Caki2 (cell line): ENCODE data around the gene KRTAP2-2. TPM values are rescaled to one million over a fixed set of nuclear protein-coding genes. Genes with fewer than 3 reads are reported as not detected.
"Not testable (repeated sequence)": the region's sequence is repeated elsewhere in the genome, so short reads cannot be mapped to it uniquely, and the experiment has no call there.

Source experiments
- DNase-seq: peaks from one replicate; pipeline ENCODE4 v3.0.0-alpha.2; 2015; ENCODE audit warnings: low read depth
- in situ Hi-C: cut with HindIII; loops from 2 replicates; pipeline ENCODE4 v1.10.0; 2016; ENCODE audit warnings: low sequenced_read_pairs, low pct_unique_long_range_greater_than_20kb, mixed read lengths
- total RNA-seq: library from RNA; depleted of rRNA; stranded (reverse); fragments of >200 nt; shearing (Covaris generic); gene quantifications from 2 replicates; pipeline ENCODE4 v1.2.3, GENCODE V29; 2014; ENCODE audit warnings: low replicate concordance

The KRTAP2-2 gene
- total RNA-seq, 1 experiment from 2014 or later, result not detected

DNA sequence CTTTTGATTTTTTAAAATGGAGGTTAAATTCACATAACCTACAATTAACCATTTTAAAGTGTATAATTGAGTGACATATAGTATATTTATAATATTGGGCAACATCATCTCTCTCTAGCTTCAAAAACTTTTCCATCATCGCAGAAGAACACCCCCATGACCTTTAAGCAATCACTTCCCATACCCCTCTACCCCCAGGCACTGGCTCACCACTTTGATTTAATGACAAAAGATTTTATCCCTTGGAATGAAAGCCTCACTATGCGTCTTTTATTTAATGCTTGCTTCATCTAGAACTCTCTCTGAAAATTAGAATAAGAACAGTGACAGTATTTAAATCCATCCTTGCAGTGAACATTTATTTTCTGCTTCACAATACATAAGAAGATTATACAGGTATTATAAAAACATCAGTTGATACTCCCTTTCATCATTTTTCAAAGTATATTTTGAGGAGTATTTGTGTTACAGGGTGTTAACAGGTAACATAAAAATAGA lies 17.1 kb downstream of the KRTAP2-2 start:
- in situ Hi-C loops, result no loop called here
- DNase-seq, result no peak

DNA sequence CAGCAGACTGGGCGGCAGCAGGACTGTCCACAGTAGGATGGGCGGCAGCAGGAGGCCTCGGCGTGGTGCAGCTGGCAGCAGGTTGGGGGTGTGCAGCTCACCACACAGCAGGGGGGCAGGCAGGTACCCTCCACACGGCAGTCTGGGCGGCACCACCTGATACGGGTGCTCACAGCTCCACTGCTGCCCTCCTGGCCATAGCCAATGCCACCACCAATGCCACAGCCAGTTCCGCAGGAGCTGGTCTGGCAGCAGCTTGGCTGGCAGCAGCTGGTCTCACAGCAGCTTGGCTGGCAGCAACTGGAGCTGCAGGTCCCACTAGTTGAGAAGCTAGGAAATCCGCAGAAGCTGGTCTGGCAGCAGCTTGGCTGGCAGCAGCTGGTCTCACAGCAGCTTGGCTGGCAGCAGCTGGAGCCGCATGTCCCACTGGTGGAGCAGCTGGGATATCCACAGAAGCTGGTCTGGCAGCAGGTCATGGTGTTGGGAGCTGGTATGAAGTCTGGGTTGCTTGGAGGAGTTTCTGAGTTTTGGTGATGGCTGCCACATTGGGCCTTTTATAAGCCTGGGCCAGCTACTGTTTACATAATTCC lies 20.6 kb downstream of the KRTAP2-2 start, which contains the start of gene KRTAP1-3:
TSS of gene KRTAP1-3 (minus strand) at position 529 of the 590 bp plus-strand sequence. CDS start at position 476, 53 bp downstream.
- DNase-seq, in situ Hi-C loops: not testable (repeated sequence)

DNA sequence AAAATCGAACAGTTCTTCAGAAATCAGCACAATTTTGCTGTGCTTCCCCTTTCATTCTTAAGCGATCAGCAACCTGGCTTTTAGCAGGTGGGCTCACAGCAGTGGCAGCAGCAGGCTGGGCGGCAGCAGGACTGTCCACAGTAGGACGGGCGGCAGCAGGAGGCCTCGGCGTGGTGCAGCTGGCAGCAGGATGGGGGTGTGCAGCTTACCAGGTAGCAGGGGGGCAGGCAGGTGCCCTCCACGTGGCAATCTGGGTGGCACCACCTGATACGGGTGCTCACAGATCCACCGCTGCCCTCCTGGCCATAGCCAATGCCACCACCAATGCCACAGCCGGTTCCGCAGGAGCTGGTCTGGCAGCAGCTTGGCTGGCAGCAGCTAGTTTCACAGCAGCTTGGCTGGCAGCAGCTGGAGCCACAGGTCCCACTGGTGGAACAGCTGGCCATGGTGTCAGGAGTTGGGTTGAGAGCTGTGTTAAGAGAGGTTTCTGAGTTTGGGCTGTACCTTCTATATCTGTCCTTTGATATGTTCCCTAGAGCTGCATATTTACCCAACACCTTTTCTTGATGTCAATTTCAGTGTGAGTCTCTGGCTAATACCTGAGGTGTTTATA lies 25.3 kb downstream of the KRTAP2-2 start, which contains the start of gene KRTAP1-4:
TSS of gene KRTAP1-4 (minus strand) at position 563 of the 613 bp plus-strand sequence. CDS start at position 446, 117 bp downstream.
- no peak for DNase-seq
- in situ Hi-C loops, result no loop called here

GRCh38 chr17:41026715-41027471 lies 28.1 kb downstream of the KRTAP2-2 start, which contains the start of gene KRTAP1-5:
Gene KRTAP1-5 (minus strand): TSS chr17:41027208. CDS start chr17:41027155, 53 bp downstream.
- in situ Hi-C loops, result no loop called here
- DNase-seq, result no peak

GRCh38 chr17:41024697-41025096 lies 30.3 kb downstream of the KRTAP2-2 start:
- no peak for DNase-seq
- in situ Hi-C loops, result no loop called here

- peak; percentile 61 for DNase-seq
- in situ Hi-C loops, result no loop called here
Measured at GRCh38 chr17:41020336-41020735, 34.7 kb downstream of the KRTAP2-2 start.

DNA sequence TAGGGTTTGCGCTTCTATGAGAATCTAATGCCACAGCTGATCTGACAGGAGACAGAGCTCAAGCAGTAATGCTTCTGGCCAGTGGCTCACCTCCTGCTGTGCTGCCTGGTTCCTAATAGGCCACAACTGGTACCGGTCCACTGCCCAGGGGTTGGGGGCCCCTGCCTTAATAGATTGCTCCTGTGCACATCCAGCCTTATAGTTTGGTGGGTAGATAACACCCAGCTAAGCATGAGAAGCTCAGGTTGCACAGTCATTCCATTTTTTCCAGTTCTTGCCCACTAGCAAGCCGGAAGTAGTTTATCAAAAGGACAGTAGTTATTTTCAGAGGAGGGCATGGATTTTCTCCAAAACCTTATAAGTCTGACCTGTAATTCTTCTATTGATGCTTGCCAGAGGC lies 35.6 kb downstream of the KRTAP2-2 start:
- in situ Hi-C loops, result no loop called here
- no peak for DNase-seq

GRCh38 chr17:41018541-41018940 lies 36.5 kb downstream of the KRTAP2-2 start:
- in situ Hi-C loops, result no loop called here

DNA sequence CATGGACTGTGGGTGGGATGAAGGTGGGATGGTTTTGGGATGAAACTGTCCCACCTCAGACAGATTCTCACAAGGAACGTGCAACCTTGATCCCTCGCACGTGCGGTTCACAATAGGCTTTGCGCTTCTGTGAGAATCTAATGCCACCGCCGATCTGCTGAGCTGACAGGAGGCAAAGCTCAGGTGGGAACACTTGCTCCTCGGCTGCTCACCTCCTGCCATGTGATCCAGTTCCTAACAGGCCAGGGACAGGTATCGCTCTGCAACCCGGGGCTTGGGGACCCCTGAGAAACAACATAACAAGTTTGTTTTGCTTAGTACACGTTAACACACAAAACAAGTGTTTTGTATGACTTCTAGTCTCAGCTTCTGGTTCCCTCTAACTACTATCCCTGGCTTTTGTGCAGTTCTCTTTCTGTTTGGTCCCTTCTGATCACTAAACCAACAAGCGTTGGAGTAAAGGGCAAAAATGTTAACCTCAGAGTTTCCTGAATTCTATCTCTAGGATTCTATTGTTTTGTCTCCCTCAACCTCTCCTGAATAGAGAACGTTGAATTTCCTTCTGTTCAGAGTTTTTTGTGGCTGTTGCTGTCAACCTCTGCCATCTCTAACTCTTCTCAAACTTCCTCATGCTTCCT lies 38.3 kb downstream of the KRTAP2-2 start:
- DNase-seq, result no peak
- in situ Hi-C loops, result no loop called here

More at GRCh38 chr17:41018541-41018940, 36.5 kb downstream of the KRTAP2-2 start:
- no peak for DNase-seq

- in situ Hi-C loops, result no loop called here
- peak; percentile 47 for DNase-seq
Measured at GRCh38 chr17:41015454-41015853, 39.6 kb downstream of the KRTAP2-2 start.

GRCh38 chr17:41013606-41014005 lies 41.4 kb downstream of the KRTAP2-2 start:
- in situ Hi-C loops, result no loop called here
- no peak for DNase-seq

GRCh38 chr17:41013181-41013580 lies 41.8 kb downstream of the KRTAP2-2 start:
- in situ Hi-C loops, result no loop called here
- no peak for DNase-seq

GRCh38 chr17:41012326-41013120 lies 42.5 kb downstream of the KRTAP2-2 start:
- DNase-seq, result no peak
- in situ Hi-C loops, result no loop called here

DNA sequence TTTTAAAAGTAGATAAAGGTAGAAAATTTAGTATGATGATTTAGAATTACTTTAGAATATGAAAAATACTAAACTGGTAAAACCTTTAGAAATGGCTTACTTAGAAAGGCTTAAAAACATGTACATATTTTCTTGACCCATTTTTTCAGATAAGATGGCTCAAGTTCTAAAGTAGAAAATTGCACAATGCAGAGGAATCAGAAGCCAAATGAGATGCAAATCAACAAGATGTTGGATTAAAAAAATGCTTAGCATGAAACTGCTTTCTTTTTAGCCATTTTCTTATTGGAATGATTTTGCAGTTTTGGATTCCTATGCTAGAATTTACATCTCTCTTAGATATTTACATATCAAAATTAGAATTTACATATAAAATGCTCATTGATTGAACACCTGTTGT lies 44.6 kb downstream of the KRTAP2-2 start:
- in situ Hi-C loops, result no loop called here
- DNase-seq, result no peak

DNA sequence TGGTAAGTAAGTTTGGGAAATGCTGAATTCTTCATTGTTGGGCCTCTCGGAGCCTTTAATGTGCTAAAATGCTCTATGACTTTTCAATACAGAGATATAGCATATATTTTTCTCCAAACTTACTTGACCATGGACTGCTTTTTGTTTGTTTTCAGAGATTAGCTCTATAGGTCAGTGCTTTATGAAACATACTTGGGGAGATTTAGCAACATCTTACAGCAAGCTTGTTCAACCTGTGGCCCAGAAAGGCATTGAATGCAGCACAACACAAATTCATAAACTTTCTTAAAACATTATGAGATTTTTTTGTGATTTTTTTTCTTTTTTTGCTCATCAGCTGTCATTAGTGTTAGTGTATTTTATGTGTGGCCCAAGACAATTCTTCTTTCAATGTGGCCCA lies 45.1 kb downstream of the KRTAP2-2 start:
- in situ Hi-C loops, result no loop called here
- DNase-seq, result no peak

DNA sequence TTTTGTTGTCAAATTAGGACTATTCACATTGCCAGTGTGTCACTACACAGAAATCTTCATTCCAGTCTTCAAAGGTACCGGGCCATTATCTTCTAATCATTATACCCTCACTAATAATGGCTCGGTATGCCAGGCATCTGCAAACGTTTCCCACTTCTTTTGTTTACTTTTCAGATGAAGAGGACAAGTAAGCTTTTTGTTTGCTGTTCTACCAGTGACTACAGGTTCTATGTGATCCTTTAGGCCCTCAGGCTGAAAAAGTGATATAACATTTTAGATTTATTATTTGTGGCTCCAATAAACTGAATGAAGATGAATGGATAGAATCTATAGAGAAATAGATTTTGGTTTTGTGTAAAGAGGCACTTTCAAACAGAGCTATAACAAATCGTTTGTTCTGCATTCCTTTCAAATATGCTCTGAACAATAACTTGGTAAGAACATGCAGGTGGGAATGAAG lies 45.7 kb downstream of the KRTAP2-2 start:
- in situ Hi-C loops, result no loop called here
- no peak for DNase-seq

DNA sequence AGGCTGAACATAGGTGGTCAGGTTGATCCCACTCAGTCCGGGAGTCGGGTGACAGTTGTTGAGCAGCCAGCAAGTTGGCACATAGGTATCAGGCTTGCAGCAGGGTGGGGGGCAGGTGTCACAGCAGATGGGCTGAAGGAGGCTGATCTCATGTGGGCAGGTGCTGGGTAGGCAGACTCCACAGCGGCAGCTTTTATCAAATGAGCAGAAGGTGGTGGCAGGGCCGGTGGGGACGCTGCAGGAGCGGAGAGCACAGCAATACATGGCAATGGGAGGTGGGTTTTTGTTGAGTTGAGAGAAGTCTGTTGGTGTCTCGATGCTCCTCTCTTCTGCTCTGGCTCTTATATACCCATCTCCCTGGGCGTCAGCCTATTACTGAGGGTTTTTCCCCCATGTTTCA lies 46.2 kb downstream of the KRTAP2-2 start, which contains the start of gene KRTAP3-1:
TSS of gene KRTAP3-1 (minus strand) at position 318 of the 400 bp plus-strand sequence. CDS start at position 264, 54 bp downstream.
- no peak for DNase-seq
- in situ Hi-C loops, result no loop called here
